NCI-H187 (cell line): ENCODE results near the gene HES5.
A peak's percentile ranks its signal among the peaks of the same experiment; 100 is the strongest.
"Not testable (repeated sequence)": the region's sequence is repeated elsewhere in the genome, so short reads cannot be mapped to it uniquely, and the experiment has no call there.

ENCODE experiments used
- DNase-seq, 2 experiments: peaks; one replicate each; lab custom pipeline; 2025; lab: John Stamatoyannopoulos, UW

Gene HES5, protein sequence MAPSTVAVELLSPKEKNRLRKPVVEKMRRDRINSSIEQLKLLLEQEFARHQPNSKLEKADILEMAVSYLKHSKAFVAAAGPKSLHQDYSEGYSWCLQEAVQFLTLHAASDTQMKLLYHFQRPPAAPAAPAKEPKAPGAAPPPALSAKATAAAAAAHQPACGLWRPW

GRCh38 chr1:2529784-2530512 is at the start of gene HES5:
HES5 (minus strand) TSS chr1:2530263; CDS start chr1:2530164, 99 bp downstream.
- DNase-seq = peak; percentile 44 to 59

- DNase-seq = no peak
Measured at GRCh38 chr1:2578758-2579118, 48.7 kb upstream of the HES5 start.

DNA sequence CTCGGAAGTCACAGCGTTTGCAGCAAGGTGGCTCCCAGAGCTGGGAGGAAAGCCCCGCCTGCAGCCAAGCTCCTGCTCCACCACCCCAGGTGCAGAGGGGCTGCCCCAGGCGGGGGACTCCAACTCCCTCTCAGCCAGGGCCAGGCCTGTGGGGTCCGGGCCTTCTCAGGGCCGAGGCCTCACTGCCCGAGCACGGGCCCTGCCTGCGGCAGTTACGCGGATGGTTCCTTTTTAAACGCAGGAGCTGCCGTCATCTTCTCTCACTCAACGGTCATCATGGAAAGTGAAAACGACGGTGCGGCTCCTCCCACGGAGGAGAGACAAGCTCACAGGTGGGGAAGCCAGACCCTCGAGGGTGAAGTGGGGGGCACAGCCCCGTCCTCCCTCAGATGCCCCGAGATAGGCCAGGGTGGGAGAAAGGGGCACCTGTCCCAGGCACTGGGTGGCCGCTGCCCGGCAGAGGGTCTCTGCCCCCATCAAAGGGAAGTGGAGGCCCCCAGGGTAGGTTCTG is 47.6 kb upstream of the HES5 start:
- not testable (repeated sequence) for DNase-seq

DNA sequence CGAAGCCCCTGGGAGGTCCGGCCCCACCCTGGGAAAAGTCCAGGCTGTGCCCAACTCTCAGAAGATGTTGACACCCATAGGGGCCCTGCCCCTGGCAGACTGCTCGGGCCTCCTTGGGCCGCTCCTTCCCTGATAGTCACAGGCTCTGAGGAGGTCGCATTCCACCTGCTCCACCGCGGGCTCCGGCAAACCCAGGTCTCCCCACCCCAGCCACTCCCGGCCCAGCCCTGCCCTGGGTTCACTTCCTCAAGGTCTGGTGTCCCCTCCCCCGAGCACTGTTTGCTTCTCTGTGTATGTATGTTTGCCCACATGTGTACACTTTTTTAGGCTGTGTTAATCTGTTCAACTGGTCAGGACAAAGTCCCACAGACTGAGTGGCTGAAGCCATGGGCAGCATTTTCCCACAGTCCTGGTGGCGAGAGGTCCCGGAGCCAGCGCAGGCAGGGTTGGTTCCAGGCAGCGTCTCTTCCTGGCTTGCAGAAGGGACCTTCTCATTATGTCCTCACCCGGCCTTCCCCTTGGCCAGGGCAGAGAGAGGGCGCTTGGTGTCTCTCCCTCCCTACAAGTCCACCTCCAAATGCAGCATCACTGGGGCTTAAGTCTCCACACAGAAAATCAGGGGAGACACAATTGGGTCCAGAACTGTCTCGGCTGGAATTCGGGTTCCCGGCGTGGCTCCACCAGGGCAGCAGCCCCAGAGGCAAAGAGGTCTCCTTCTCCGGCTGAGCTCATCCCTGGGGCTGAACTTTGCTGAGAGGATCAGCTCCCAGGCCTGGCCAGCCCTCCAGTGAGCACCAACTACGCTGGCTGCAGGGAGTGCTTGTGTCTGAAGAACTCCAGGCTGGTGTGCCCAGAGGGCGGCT is 46.0 kb upstream of the HES5 start:
- DNase-seq = no peak

- DNase-seq = no peak
Measured at GRCh38 chr1:2574350-2574749, 44.3 kb upstream of the HES5 start.

DNA sequence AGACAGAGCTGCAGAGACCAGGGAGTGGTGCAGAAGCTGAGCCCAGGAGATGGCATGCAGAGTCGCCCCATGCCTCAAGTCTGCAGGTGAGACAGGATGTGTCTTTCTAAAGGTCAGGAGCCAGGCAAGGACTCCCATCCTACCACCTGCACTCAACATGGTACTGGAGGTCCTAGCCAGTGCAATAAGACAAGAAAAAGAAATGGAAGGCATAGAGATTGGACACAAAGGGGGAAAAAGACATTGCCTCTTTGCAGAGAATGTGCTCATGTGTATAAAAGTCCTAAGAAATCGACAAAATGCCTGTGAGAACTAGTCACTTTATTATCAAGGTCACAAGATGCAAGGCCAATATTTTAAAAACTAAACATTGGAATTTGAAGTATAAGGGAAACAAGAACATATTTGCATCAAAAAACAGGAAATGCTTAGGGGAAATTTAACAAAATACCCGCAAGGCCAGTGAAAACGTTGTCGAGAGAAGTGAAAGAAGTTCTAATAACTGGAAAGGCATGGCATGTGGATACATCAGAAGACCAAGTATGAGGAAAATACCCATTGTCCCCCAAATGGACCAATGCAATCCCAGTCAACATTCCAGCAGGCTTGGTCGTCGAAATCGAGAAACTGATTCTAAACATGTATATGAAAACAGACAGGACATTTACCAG is 43.3 kb upstream of the HES5 start:
- DNase-seq = no peak

DNA sequence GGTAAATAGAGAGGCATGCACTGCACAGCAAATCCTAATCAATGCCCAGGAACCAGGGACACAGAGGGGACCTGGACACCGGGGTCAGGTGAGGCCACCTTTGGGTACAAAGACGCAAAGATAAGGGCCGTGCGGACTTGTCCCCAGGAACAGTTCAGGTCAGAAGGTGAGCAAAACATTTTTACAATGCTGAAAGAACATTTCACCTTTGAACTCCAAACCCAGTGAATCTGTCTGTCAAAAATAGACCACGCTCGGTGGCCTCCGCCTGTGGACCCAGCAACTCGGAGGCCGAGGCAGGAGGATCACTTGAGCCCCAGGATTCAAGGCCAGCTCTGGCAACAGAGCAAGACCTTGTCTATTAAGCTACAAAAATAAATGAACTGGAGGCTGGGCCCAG is 41.3 kb upstream of the HES5 start:
- no peak for DNase-seq

- no peak for DNase-seq
Measured at GRCh38 chr1:2570332-2570731, 40.3 kb upstream of the HES5 start.

GRCh38 chr1:2569703-2570102 is 39.6 kb upstream of the HES5 start:
- DNase-seq = not testable (repeated sequence)

GRCh38 chr1:2569060-2569459 is 39.0 kb upstream of the HES5 start:
- no peak for DNase-seq

DNA sequence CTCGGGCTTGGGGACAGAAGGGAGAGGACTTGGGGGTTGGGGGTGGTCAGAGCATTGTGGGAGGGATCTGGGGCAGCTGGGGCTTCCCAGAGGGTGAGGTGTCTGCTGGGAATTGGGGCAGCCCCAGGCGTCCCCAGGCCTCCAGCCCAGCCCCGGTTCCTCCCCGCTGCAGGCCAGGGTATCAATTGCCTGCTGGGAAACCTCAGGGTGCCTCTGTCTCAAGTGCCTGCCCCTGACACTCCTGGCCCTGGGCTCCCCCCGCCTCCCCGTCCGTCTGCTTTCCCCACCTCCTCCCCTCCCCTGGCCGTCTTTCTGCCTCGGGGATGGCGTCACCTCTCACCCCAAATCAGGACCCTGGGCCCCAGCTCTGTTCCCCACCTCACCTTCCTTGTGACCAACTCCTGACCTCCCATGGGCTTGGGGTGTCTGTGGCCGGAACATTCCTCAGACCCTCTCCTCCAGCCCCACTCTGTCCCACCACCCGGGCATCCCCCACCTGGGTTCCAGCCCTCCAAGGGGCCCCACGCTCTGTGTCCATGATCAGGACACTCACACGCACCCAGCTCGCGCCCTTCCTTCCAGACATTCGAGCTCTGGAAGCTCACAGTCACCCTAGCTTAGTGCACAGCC is 38.2 kb upstream of the HES5 start:
- DNase-seq = not testable (repeated sequence)

GRCh38 chr1:2567083-2567679 is 37.1 kb upstream of the HES5 start:
- DNase-seq = no peak

DNA sequence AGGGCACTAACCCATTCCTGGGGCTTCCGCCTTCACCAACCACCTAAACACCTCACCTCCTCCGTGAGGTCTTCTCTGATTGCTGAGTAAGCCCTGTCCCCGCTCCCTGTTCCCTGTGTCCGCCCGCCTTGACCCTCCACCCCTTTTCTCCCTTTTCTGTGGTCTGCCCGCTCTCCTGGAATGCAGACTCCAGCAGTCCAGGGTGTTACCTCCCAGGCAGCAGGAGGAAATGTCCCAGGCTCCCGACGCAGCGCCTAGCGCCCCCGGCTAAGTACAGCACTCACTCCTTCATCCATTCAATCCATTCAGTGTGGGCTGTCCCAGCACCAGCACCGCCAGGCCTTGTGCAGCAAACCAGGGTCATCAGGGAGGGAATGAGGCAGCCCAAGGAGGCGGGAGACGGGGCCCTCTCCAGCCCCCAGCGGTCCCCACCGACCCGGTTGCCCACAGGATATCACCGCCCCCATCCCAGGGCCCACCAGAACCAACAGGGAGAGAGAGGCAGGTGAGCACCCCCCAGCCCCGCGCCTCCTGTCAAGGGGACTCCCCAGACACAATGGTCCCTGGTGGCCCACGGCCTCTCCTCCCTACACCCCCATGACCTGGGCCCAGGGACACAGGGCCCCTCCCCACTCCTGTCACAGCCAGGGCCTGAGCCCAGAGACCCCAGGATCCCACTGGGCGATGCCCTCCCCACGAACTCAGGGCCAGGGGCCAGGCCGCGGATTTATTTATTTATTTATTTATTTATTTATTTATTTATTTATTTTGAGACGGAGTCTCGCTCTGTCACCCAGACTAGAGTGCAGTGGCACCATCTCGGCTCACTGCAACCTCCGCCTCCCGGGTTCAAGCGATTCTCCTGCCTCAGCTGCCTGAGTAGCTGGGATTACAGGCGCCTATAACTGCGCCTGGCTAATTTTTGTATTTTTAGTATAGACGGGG is 36.3 kb upstream of the HES5 start:
- no peak for DNase-seq

DNA sequence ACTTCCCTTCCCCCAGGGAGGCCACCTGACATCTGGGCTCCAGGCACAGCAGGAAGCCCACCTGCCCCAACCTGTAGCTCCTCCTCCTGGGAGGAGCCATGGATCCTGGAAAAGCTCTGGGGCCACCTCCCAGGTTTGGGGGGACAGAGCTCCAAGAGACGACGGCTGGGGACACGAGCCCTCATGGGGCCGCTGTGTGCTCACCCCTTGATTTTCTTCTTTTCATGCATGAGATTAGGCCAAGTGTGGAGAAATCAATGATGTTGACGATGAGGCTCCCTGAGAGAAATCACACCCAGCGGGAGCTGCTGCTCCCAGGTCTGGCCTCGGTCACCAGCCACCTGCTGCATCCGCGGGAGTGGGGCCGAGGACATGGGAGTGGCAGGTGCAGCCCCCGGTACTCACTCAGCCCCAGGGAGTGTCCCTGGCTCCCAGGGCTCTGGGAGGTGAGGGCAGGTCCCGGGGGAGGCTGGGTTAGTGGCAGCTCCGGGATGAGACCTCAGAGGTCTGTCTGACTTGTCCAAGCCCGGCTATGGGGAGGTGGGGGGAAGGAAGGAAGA is 34.8 kb upstream of the HES5 start:
- peak in 1 of 2 experiments; percentile 29 for DNase-seq

- no peak for DNase-seq
Measured at GRCh38 chr1:2564006-2564814, 34.1 kb upstream of the HES5 start.

GRCh38 chr1:2563205-2563604 is 33.1 kb upstream of the HES5 start:
- no peak for DNase-seq

- DNase-seq = no peak
Measured at GRCh38 chr1:2561898-2562895, 32.1 kb upstream of the HES5 start.

DNA sequence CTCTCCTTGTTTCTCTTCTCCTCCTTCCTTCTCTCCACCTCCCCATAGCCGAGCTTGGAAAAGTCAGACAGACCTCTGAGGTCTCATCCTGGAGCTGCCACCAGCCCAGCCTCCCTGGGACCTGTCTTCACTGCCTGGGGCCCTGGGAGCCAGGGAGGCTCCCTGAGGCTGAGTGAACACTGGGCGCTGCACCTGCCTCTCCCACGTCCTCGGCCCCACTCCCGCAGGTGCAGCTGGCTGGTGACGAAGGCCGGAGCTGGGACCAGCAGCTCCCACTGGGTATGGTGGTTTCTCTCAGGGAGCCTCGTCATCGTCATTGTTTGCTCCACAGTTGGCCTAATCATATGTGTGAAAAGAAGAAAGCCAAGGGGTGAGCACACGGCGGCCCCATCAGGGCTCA is 31.4 kb upstream of the HES5 start:
- no peak for DNase-seq
